ENCODE results near the gene POLR3GL.

POLR3GL gene

DNA sequence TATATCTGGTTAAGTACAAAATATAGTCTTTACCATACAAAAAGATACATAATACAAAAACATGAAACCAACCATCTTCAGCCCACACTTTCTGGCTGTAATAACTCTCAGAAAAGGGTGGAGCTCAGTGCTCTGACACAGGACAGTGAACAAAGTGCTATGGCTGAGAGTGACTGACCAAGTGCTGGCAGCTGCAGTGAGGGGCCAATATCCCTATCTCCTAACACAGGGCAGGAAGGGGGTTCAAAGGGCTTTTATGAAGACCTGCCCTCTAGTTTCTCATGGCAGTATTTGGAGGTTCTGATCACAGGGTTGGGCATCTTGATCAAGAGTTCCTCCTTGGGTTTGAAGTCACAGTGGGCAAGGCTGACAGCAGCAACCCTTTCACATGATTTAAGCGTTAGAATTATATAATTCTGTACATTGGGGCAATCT is 28.0 kb downstream of the POLR3GL start:
- no peak for DNase-seq (ENCODE audit: low read depth)
- H3K4me3 ChIP-seq (ENCODE audit: low read length): peak overlapping the region; percentile 8; the same call in 1 of the 2 replicates
- TF ChIP-seq, protein P1, sequence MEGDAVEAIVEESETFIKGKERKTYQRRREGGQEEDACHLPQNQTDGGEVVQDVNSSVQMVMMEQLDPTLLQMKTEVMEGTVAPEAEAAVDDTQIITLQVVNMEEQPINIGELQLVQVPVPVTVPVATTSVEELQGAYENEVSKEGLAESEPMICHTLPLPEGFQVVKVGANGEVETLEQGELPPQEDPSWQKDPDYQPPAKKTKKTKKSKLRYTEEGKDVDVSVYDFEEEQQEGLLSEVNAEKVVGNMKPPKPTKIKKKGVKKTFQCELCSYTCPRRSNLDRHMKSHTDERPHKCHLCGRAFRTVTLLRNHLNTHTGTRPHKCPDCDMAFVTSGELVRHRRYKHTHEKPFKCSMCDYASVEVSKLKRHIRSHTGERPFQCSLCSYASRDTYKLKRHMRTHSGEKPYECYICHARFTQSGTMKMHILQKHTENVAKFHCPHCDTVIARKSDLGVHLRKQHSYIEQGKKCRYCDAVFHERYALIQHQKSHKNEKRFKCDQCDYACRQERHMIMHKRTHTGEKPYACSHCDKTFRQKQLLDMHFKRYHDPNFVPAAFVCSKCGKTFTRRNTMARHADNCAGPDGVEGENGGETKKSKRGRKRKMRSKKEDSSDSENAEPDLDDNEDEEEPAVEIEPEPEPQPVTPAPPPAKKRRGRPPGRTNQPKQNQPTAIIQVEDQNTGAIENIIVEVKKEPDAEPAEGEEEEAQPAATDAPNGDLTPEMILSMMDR (conservative IDR thresholded peaks at IDR 0.05; ENCODE audit: low read length): no peak

DNA sequence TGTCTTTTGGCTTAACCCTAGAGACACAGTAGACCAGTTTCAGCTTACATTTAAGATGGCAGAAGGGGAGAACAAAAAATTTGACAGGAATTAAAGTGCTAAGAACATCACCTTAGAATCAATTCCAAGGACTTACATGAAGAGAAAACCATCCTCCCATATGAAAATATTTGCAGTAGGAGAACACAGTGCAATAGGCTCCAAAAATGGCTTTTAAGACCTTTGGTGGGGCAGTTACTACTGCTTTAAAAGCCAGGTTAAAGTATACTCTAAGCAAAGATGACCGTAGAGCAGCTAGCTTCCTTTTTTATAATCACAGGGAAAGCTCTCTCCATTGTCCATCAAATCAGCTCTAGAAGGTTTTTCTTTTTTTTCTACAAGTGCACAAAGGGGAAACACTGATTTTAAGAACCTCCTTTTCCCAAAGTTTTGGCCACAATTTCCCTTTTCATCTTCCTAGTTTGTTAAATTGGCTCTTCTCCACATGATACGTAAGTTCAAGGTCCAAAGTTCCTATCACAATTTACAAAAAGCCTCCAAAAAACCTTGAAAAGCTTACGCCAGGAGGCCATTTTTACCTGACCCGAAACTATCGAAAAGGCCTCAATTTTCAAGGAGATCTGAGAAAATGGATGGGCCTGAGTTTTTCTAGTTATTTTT is 28.6 kb downstream of the POLR3GL start:
- peak overlapping the region; percentile 99 for H3K4me3 ChIP-seq (ENCODE audit: low read length)
- TF ChIP-seq, protein P1 (conservative IDR thresholded peaks at IDR 0.05; ENCODE audit: low read length): no peak
- DNase-seq (ENCODE audit: low read depth): no peak

- TF ChIP-seq, protein P1 (conservative IDR thresholded peaks at IDR 0.05; ENCODE audit: low read length): no peak
- H3K4me3 ChIP-seq (ENCODE audit: low read length): peak overlapping the region; percentile 99
- DNase-seq (ENCODE audit: low read depth): no peak
These were observed 29.3 kb downstream of the POLR3GL start for GRCh38 chr1:145993618-145994390.

GRCh38 chr1:145994391-145995120 is 30.1 kb downstream of the POLR3GL start:
- TF ChIP-seq, protein P1 (conservative IDR thresholded peaks at IDR 0.05; ENCODE audit: low read length): no peak
- no peak for DNase-seq (ENCODE audit: low read depth)
- H3K4me3 ChIP-seq (ENCODE audit: low read length): peak overlapping the region; percentile 99

- peak overlapping the region; percentile 99 for H3K4me3 ChIP-seq (ENCODE audit: low read length)
- TF ChIP-seq, protein P1 (conservative IDR thresholded peaks at IDR 0.05; ENCODE audit: low read length): no peak
- no peak for DNase-seq (ENCODE audit: low read depth)
These were observed 30.8 kb downstream of the POLR3GL start for GRCh38 chr1:145995148-145995881.

DNA sequence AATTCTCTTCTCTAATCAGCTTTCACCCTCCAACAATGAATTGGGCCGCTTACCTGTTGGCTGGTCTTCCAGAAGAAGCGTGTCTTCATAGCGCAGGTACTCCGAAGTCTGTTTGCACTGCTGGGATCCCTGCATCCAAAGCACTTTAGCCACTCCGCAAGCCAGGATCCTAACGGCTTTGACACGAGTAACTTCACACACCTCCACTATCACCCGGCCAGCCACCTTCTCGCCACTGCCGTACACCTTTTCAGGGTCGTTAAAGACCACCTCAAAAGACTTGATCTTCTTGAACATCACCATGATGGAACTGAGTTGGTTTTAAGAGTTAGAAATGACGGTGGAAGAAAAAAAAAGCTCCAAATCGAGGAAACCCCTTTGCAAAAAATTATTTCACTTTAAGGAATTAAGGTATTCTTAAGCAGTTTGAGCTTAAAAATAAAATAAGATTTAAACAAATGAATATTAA is 31.5 kb downstream of the POLR3GL start:
- TF ChIP-seq, protein P1 (conservative IDR thresholded peaks at IDR 0.05; ENCODE audit: low read length): no peak
- no peak for DNase-seq (ENCODE audit: low read depth)
- H3K4me3 ChIP-seq (ENCODE audit: low read length): peak overlapping the region; percentile 99
